Activated gamma-delta T cell treated with anti-CD3 and anti-CD28 coated beads, Interleukin-2, amount 50 U/mL, for 16 hours (primary cell): ENCODE measurements around the gene GTPBP3.

Source experiments
- DNase-seq: peaks from one replicate; pipeline ENCODE4 v3.0.0-alpha.2; 2020; ENCODE audit warnings: low read depth

Gene GTPBP3

GRCh38 chr19:17327654-17328516 is 9.5 kb upstream of the GTPBP3 start:
- DNase-seq, result peak; percentile 29

GRCh38 chr19:17328517-17329365 is 8.6 kb upstream of the GTPBP3 start:
- no peak for DNase-seq

- DNase-seq, result no peak
Measured at GRCh38 chr19:17329366-17330261, 7.7 kb upstream of the GTPBP3 start.

GRCh38 chr19:17330262-17331044 is 6.9 kb upstream of the GTPBP3 start:
- no peak for DNase-seq

DNA sequence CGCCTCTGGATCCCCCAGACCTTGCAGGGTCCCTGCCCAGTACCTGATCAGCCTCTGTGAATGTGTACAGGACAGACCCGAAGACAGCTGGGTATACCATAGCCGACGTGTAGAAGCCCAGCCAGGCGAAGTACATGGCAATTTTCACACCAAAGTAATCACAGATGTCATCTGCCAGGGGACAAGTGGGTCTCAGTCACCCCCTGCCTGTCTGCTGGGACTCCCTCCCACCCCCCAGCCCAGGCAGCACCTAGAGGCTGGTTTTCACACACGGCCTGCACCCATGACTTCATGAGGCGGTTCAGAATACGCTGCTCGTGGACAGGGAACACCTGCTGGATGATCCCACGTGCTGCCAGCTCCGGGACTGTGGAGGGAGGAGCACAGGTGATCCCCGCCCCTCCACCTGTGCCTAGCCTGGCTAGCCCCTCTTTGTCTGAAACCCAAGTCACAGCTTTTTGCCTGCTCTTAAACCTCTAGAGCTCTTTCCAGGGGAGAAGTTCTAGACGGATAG is 6.3 kb upstream of the GTPBP3 start:
- no peak for DNase-seq

GRCh38 chr19:17332360-17332676 is 5.0 kb upstream of the GTPBP3 start:
- DNase-seq, result no peak

DNA sequence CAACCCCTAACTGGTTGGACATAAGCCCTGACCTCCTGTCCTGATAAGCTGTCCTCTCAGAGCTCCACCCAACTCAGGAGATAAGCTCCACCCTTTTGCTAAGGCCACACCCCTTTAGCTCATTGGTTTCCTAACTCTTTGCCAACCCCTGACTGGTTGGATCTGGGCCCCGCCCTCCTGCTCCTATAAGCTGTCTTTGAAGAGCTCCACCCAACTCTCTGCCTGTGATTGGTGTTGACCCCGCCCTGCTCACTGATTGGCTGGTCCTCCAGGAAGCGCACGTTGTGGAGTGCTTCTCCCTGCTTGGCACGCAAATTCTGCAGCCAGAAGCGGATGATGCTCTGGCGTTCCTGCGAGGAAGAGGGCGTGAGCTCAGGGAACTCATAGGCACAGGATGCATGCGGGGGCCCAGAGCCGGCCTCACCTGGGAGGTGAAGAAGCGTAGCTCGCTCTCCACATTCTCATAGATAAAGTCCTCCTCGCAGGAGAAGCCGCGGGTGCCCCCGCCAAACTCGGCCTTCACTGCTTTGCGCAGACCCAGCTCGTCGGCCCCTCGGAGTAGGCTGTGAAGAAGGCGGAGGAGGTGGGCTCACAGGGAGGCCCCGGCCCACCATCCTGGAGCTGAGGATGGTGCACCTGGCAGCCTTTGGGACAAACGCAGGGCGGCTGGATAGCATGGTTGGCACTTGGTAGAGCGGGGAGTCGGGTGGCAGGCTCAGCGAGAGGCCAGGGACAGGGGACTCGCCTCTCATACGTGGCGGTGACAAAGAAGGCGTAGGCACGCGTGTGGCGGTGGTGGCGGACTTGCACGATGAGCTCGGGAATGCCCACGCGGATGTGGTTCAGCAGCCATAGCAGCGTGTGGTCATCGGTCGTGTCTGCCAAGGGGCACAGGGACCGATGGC is 4.4 kb upstream of the GTPBP3 start:
- no peak for DNase-seq

GRCh38 chr19:17333611-17334413 is 3.5 kb upstream of the GTPBP3 start:
- peak; percentile 62 for DNase-seq

- peak; percentile 90 for DNase-seq
Measured at GRCh38 chr19:17334414-17335409, 2.6 kb upstream of the GTPBP3 start, which contains the start of gene ANO8. ANO8 (minus strand) TSS chr19:17334855; CDS start chr19:17334670, 185 bp downstream.

DNA sequence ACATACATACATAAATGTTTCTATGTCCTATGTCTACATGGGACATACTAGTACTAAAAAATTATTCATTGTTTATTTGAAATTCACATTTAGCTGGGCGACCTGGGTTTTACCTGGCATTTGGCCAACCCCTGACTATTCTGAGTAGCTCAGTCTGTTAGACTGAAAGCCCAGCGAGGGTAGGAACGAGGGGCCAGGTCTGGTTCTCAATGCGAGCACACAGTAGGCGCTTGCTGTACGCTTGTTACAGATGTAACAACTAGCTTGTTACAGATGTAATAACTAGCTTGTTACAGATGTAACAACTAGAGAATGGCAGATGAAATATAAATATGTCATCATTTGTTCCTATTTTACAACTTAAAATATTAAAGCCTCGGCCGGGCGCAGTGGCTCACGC is 1.8 kb upstream of the GTPBP3 start:
- no peak for DNase-seq

DNA sequence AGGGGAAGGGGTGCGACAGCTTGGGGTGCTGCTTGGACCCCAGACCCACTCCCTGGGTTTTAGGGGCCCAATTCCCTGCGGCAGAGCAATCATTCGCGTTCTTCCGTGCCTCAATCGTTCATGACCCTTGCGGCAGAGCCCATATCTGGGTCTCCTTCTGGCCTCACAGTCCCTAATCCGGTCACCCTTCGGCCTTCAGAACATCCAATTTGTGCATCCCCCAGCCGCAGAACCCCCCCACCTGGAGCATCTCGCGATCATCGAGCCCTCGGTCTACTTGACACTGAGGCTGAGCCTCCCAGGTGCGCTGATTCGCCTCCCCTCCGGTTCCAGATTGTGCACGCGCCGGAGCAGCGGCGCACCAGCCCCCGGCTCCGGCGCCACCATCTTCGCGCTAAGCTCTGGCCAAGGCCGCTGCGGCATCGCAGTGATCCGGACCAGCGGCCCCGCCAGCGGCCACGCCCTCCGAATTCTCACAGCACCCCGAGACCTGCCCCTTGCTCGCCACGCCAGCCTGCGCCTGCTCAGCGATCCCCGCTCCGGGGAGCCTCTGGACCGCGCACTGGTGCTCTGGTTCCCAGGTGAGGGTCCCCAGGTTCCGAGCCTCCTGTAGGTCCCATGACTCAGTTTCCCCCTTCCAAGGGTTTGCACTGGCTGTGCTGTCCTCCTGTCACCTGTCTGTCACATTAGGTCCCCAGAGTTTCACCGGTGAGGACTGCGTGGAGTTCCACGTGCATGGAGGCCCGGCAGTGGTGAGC is 501 bp downstream of the GTPBP3 start:
- no peak for DNase-seq

DNA sequence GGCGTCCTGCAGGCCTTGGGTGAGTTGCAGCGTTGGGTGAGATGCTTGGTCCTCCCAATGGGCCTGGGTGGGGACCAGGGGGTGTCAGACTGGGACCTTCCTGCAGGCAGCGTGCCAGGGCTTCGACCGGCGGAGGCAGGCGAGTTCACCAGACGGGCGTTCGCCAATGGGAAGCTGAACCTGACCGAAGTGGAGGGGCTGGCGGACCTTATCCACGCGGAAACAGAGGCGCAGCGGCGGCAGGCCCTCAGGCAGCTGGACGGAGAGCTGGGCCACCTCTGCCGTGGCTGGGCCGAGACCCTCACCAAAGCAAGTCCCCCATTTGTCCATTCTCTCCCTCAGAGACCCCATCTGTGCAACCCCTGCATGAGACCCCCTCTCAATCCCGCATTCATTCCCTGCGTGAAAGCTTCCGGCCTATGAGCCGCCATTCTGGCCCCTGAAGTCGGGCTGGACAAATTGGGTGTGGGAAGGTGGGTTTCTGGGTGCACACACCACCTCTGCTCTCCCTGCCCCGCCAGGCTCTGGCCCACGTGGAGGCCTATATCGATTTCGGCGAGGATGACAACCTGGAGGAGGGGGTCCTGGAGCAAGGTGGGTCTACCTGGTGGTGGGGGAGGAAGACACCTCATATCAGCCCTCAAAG is 1.2 kb downstream of the GTPBP3 start:
- no peak for DNase-seq

DNA sequence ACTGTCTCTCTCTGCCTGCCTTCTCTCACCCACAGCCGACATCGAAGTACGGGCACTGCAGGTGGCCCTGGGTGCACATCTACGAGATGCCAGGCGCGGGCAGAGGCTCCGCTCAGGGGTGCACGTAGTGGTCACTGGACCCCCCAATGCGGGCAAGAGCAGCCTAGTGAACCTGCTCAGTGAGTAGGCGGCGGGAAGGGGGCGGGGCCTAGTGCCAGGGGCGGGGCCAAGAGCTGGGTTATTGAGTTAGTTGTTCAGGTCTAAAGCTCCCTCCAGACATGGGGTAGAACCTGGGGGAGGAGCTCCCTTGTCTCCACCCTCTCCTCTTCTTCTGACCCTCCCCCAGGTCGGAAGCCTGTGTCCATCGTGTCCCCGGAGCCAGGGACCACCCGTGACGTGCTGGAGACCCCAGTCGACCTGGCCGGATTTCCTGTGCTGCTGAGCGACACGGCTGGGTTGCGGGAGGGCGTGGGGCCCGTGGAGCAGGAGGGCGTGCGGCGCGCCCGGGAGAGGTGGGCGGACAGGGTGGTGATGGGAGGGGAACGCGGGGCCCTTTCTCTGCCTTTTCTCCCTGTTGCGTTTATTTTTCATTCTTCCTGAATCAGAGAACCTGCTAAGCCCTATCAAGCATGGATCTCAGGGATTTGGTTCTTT is 1.9 kb downstream of the GTPBP3 start:
- no peak for DNase-seq

DNA sequence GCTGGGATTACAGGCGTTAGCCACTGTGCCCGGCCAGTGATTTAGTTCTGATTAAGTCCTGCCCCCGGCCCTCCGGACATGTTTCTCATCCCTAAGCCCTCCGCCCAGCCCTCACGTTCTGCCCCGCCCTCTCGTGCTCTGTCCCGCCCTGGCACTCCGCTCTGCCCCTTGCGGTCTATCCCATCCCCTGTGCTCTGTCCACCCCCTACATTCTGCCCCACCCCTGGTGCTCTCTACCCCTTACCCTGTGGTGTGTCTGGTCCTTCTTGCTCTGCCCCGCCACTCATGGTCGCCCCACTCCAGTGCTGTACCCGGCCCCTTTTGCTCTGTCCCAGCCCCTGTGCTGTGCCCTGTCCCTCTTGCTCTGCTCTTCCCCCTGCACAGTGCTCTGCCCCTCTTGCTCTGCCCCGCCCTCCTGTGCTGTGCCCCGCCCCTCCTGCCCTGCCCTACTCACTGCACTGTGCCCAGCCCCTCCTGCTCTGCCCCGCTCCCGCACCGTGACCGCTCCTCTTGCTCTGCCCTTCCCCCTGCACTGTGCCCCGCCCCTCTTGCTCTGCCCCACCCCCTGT is 3.0 kb downstream of the GTPBP3 start:
- DNase-seq, result no peak

DNA sequence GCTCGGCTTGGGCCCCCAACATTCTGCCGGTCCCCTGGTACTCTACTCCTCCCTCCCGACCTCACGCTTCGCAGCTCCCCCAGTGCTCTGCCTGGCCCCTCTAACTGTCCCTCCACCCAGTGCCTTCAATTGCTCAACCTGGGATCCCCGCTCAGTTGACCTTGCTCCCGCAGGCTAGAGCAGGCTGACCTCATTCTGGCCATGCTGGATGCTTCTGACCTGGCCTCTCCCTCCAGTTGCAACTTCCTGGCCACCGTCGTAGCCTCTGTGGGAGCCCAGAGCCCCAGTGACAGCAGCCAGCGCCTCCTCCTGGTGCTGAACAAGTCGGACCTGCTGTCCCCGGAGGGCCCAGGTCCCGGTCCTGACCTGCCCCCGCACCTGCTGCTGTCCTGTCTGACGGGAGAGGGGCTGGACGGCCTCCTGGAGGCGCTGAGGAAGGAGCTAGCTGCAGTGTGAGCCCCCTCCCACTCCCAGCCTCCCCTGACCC is 3.6 kb downstream of the GTPBP3 start:
- no peak for DNase-seq

- no peak for DNase-seq
Measured at GRCh38 chr19:17341386-17341785, 4.0 kb downstream of the GTPBP3 start.
